Head of caudate nucleus (tissue), 42 donors: ENCODE measurements around the gene NUCKS1.

Source experiments
- DNase-seq, 42 donors: peaks; one replicate each; pipeline versions ENCODE4 v3.0.0 to v3.0.0-alpha.2; 2020 to 2021; ENCODE audit warnings: mixed read lengths in 7 of 42
- intact Hi-C: fragments of 100-400 bp; cut with DNase I; formaldehyde crosslinking; loops from one replicate; pipeline ENCODE4 v1.15.0; 2022

NUCKS1 gene

GRCh38 chr1:205750138-205751035 lies at the start of gene NUCKS1:
NUCKS1 (minus strand) TSS chr1:205750182; CDS start chr1:205749973, 209 bp downstream.
- DNase-seq = peak; percentile 93 to 100 (median 98)
- intact Hi-C loops = no loop called here

- intact Hi-C loops = loop anchor here (5.0 to 10.0 kb wide), 2 partner anchors 116 to 179 kb away; no protein-coding TSS in a partner anchor
- DNase-seq = no peak
Observed at GRCh38 chr1:205798577-205798976, 48.6 kb upstream of the NUCKS1 start.

- DNase-seq = no peak
- intact Hi-C loops = loop anchor here (5.0 to 10.0 kb wide), 2 partner anchors 118 to 180 kb away; no protein-coding TSS in a partner anchor
Observed at GRCh38 chr1:205797168-205797567, 47.2 kb upstream of the NUCKS1 start.

GRCh38 chr1:205794011-205794730 lies 44.2 kb upstream of the NUCKS1 start:
- intact Hi-C loops = loop anchor here (10.0 kb wide), 1 partner anchor 121 kb away; no protein-coding TSS in a partner anchor
- DNase-seq = no peak

GRCh38 chr1:205792961-205793673 lies 43.1 kb upstream of the NUCKS1 start:
- DNase-seq = no peak
- intact Hi-C loops = loop anchor here (10.0 kb wide), 1 partner anchor 122 kb away; no protein-coding TSS in a partner anchor

GRCh38 chr1:205792481-205792881 lies 42.5 kb upstream of the NUCKS1 start:
- DNase-seq = no peak
- intact Hi-C loops = loop anchor here (10.0 kb wide), 1 partner anchor 122 kb away; no protein-coding TSS in a partner anchor

- peak; percentile 44 to 90 (median 80) for DNase-seq
- intact Hi-C loops = loop anchor here (10.0 kb wide), 1 partner anchor 123 kb away; no protein-coding TSS in a partner anchor
Observed at GRCh38 chr1:205791568-205792180, 41.7 kb upstream of the NUCKS1 start.

GRCh38 chr1:205787287-205787916 lies 37.4 kb upstream of the NUCKS1 start:
- DNase-seq = no peak
- intact Hi-C loops = no loop called here

- DNase-seq = no peak
- intact Hi-C loops = no loop called here
Observed at GRCh38 chr1:205786601-205787000, 36.6 kb upstream of the NUCKS1 start.

GRCh38 chr1:205785446-205785845 lies 35.5 kb upstream of the NUCKS1 start:
- DNase-seq = no peak
- intact Hi-C loops = no loop called here

- intact Hi-C loops = no loop called here
- peak in 2 of 42 donors; percentile 15 to 42 for DNase-seq
Observed at GRCh38 chr1:205783904-205784303, 33.9 kb upstream of the NUCKS1 start.

GRCh38 chr1:205783433-205783795 lies 33.4 kb upstream of the NUCKS1 start:
- intact Hi-C loops = no loop called here
- no peak for DNase-seq

GRCh38 chr1:205782627-205783432 lies 32.8 kb upstream of the NUCKS1 start:
- intact Hi-C loops = no loop called here
- no peak for DNase-seq

GRCh38 chr1:205780335-205780734 lies 30.4 kb upstream of the NUCKS1 start:
- DNase-seq = no peak
- intact Hi-C loops = no loop called here

GRCh38 chr1:205777994-205778393 lies 28.0 kb upstream of the NUCKS1 start:
- intact Hi-C loops = no loop called here
- DNase-seq = no peak

GRCh38 chr1:205775717-205776056 lies 25.7 kb upstream of the NUCKS1 start:
- intact Hi-C loops = no loop called here

GRCh38 chr1:205775015-205775716 lies 25.2 kb upstream of the NUCKS1 start, which contains the start of gene RAB29:
RAB29 (minus strand) TSS chr1:205775482; CDS start chr1:205774956, 526 bp downstream.
- intact Hi-C loops = no loop called here
- peak; percentile 79 to 97 (median 91) for DNase-seq

More at GRCh38 chr1:205775717-205776056, 25.7 kb upstream of the NUCKS1 start:
- no peak for DNase-seq
